H1 (cell line): ENCODE results near the gene TYRO3. TPM values are rescaled to one million over a fixed set of nuclear protein-coding genes. Genes with fewer than 3 reads are reported as not detected.

Experiments
- CTCF ChIA-PET: fragments of 300-600 bp; sonication (Branson Sonifier 250); formaldehyde crosslinking; loops from one replicate; lab custom pipeline; 2021; ENCODE audit not compliant: partially characterized antibody; lab: Charles Lee
- POLR2A ChIA-PET: fragments of 300-600 bp; sonication (Branson Sonifier 250); formaldehyde crosslinking; loops from one replicate; lab custom pipeline; 2021; ENCODE audit warnings: inconsistent platforms; ENCODE audit not compliant: partially characterized antibody; lab: Charles Lee
- DNase-seq, 2 experiments: peaks; one replicate each; pipeline versions ENCODE4 v3.0.0 to v3.0.0-alpha.2; 2010 to 2022; ENCODE audit warnings: low spot score in 2 of 2, low read depth in 1 of 2, mixed read lengths in 1 of 2
- FAIRE-seq: peaks from 2 replicates; lab custom pipeline; 2011; peaks lifted over from hg19 to GRCh38; lab: Jason Lieb, UNC
- H2AFZ ChIP-seq: 2 replicates; pipeline ENCODE4 v1.8.1; 2012; ENCODE audit warnings: low read length, inconsistent platforms
- H2AK5ac ChIP-seq: 2 replicates; pipeline ENCODE4 v1.6.1; 2013; ENCODE audit warnings: low read depth, low read length
- H2BK120ac ChIP-seq: replicated peaks from 2 replicates; pipeline ENCODE3; 2013; ENCODE audit warnings: low read depth, low read length, inconsistent platforms
- H2BK12ac ChIP-seq: 2 replicates; pipeline ENCODE4 v1.6.1; 2013; ENCODE audit warnings: low read depth, low read length
- H2BK15ac ChIP-seq: 2 replicates; pipeline ENCODE4 v1.6.1; 2013; ENCODE audit warnings: low read length
- H2BK20ac ChIP-seq: 2 replicates; pipeline ENCODE4 v1.6.1; 2013; ENCODE audit warnings: low read length
- H2BK5ac ChIP-seq: 2 replicates; pipeline ENCODE4 v1.6.1; 2013; ENCODE audit warnings: low read depth, low read length
- H3K14ac ChIP-seq: 2 replicates; pipeline ENCODE4 v1.6.1; 2013; ENCODE audit warnings: inconsistent platforms; ENCODE audit not compliant: insufficient read length
- H3K18ac ChIP-seq: 2 replicates; pipeline ENCODE4 v1.6.1; 2013; ENCODE audit warnings: low read length; ENCODE audit errors: extremely low read depth
- H3K23ac ChIP-seq: 2 replicates; pipeline ENCODE4 v1.6.1; 2013; ENCODE audit warnings: inconsistent platforms; ENCODE audit not compliant: insufficient read length
- H3K23me2 ChIP-seq: 2 replicates; pipeline ENCODE4 v1.6.1; 2013; ENCODE audit warnings: low read depth, low read length
- H3K27ac ChIP-seq: 2 replicates; pipeline ENCODE4 v1.6.1; 2011; ENCODE audit warnings: low read depth, low read length, inconsistent platforms
- H3K27me3 ChIP-seq, 4 experiments: replicated peaks in 1 of 4; 1 replicate in 1 of 4; 2 replicates in 3 of 4; pipeline versions ENCODE4 v1.6.1 to v1.8.1; 2011 to 2013; ENCODE audit warnings: low read length in 3 of 4, mild to moderate bottlenecking in 3 of 4, inconsistent platforms in 2 of 4, mixed read lengths in 2 of 4, moderate library complexity in 1 of 4; ENCODE audit not compliant: control insufficient read depth in 3 of 4, insufficient read depth in 3 of 4; ENCODE audit errors: extremely low read depth in 1 of 4
- H3K36me3 ChIP-seq, 4 experiments: 2 replicates each; pipeline versions ENCODE4 v1.6.1 to v1.8.1; 2011 to 2013; ENCODE audit warnings: mild to moderate bottlenecking in 4 of 4, low read length in 3 of 4, moderate library complexity in 2 of 4, control low read depth in 1 of 4, inconsistent platforms in 1 of 4; ENCODE audit not compliant: insufficient read depth in 4 of 4, control insufficient read depth in 2 of 4
- H3K4ac ChIP-seq: replicated peaks from 2 replicates; pipeline ENCODE3; 2013; ENCODE audit warnings: low read length, low read depth, mixed read lengths, inconsistent platforms; ENCODE audit not compliant: insufficient read length
- H3K4me1 ChIP-seq, 4 experiments: replicated peaks in 1 of 4; 1 replicate in 1 of 4; 2 replicates in 3 of 4; pipeline versions ENCODE4 v1.6.1 to v1.8.1; 2011 to 2013; ENCODE audit warnings: low read length in 3 of 4, inconsistent platforms in 2 of 4, mixed read lengths in 1 of 4; ENCODE audit not compliant: insufficient read depth in 4 of 4, control insufficient read depth in 3 of 4
- H3K4me2 ChIP-seq, 2 experiments: 2 replicates each; pipeline versions ENCODE4 v1.6.1 to v1.8.1; 2011 to 2013; ENCODE audit warnings: low read depth in 2 of 2, low read length in 2 of 2, control low read depth in 1 of 2, inconsistent platforms in 1 of 2, mild to moderate bottlenecking in 1 of 2; ENCODE audit not compliant: insufficient read depth in 1 of 2
- H3K4me3 ChIP-seq, 4 experiments: fragments of 200-600, 300-600 bp in 1 of 4; sonication (generic), shearing (Covaris generic), sonication (Bioruptor Twin) in 1 of 4; 2 replicates each; pipeline versions ENCODE4 v1.5.1 to v1.8.1; 2011 to 2016; ENCODE audit warnings: low read length in 4 of 4, low read depth in 3 of 4, control low read depth in 2 of 4, inconsistent platforms in 2 of 4, mild to moderate bottlenecking in 2 of 4, mixed read lengths in 1 of 4, moderate library complexity in 1 of 4; ENCODE audit not compliant: insufficient read depth in 2 of 4; ENCODE audit errors: extremely low read depth in 1 of 4
- H3K56ac ChIP-seq: replicated peaks from 2 replicates; pipeline ENCODE3; 2013; ENCODE audit warnings: low read depth, mild to moderate bottlenecking, mixed read lengths, low read length, inconsistent platforms; ENCODE audit not compliant: insufficient read length
- H3K79me1 ChIP-seq: 2 replicates; pipeline ENCODE4 v1.6.1; 2013; ENCODE audit warnings: low read depth, low read length, control low read depth
- H3K79me2 ChIP-seq, 2 experiments: 2 replicates each; pipeline versions ENCODE4 v1.6.1 to v1.8.1; 2012 to 2013; ENCODE audit warnings: low read length in 2 of 2, mild to moderate bottlenecking in 2 of 2, inconsistent platforms in 1 of 2; ENCODE audit not compliant: insufficient read depth in 2 of 2, control insufficient read depth in 1 of 2
- H3K9ac ChIP-seq, 4 experiments: replicated peaks in 1 of 4; 1 replicate in 1 of 4; 2 replicates in 3 of 4; pipeline versions ENCODE4 v1.6.1 to v1.8.1; 2011 to 2013; ENCODE audit warnings: low read depth in 3 of 4, low read length in 3 of 4, control low read depth in 2 of 4, mild to moderate bottlenecking in 2 of 4, moderate library complexity in 2 of 4, inconsistent platforms in 1 of 4; ENCODE audit errors: extremely low read depth in 1 of 4
- H3K9me3 ChIP-seq, 2 experiments: 2 replicates each; pipeline versions ENCODE4 v1.6.1 to v1.8.1; 2012 to 2013; ENCODE audit warnings: mild to moderate bottlenecking in 2 of 2, moderate library complexity in 2 of 2, control low read depth in 1 of 2, inconsistent platforms in 1 of 2, low read depth in 1 of 2, low read length in 1 of 2, mixed read lengths in 1 of 2; ENCODE audit not compliant: insufficient read depth in 2 of 2
- H4K20me1 ChIP-seq, 2 experiments: replicated peaks in 1 of 2; 2 replicates each; pipeline versions ENCODE3 to v1.8.1; 2011 to 2013; ENCODE audit warnings: inconsistent platforms in 2 of 2, low read length in 2 of 2, mild to moderate bottlenecking in 1 of 2; ENCODE audit not compliant: insufficient read depth in 2 of 2, control insufficient read depth in 1 of 2
- H4K5ac ChIP-seq: 2 replicates; pipeline ENCODE4 v1.6.1; 2013; ENCODE audit warnings: low read length, low read depth, mixed read lengths, inconsistent platforms; ENCODE audit not compliant: insufficient read length
- H4K8ac ChIP-seq: 2 replicates; pipeline ENCODE4 v1.8.0; 2013; ENCODE audit warnings: mild to moderate bottlenecking, moderate library complexity, low read length, inconsistent platforms; ENCODE audit not compliant: insufficient read depth; ENCODE audit errors: extremely low read depth
- H4K91ac ChIP-seq: replicated peaks from 2 replicates; pipeline ENCODE3; 2013; ENCODE audit warnings: low read length, mixed read lengths, inconsistent platforms; ENCODE audit not compliant: insufficient read length
- ASH2L ChIP-seq: fragments of 200-600, 300-600 bp; sonication (generic); IDR thresholded peaks from one replicate; pipeline ENCODE4 v1.7.1; 2017; ENCODE audit warnings: low read length
- BRCA1 ChIP-seq: IDR thresholded peaks from 2 replicates; pipeline ENCODE4 v1.6.1; 2012; ENCODE audit warnings: low read depth, low read length, improper control_type of control experiment
- CHD2 ChIP-seq: IDR thresholded peaks from 2 replicates; pipeline ENCODE4 v1.6.1; 2012; ENCODE audit warnings: low read length, improper control_type of control experiment
- CTBP2 ChIP-seq: IDR thresholded peaks from 2 replicates; pipeline ENCODE4 v1.7.0; 2011; ENCODE audit warnings: borderline replicate concordance, mild to moderate bottlenecking, moderate library complexity, mixed read lengths, low read length; ENCODE audit not compliant: insufficient read depth, insufficient read length
- EGR1 ChIP-seq: IDR thresholded peaks from 2 replicates; pipeline ENCODE4 v1.6.1; 2011; ENCODE audit warnings: low read depth, low read length, borderline replicate concordance
- KDM1A ChIP-seq: fragments of 200-600, 300-600 bp; sonication (generic); IDR thresholded peaks from 2 replicates; pipeline ENCODE4 v1.7.1; 2016; ENCODE audit warnings: mild to moderate bottlenecking, low read length, borderline replicate concordance
- RBBP5 ChIP-seq: IDR thresholded peaks from 2 replicates; pipeline ENCODE4 v1.7.1; 2012; ENCODE audit warnings: low read depth, mild to moderate bottlenecking, inconsistent platforms, low read length, moderate library complexity, borderline replicate concordance
- RNF2 ChIP-seq: fragments of 200-900, 300-1000 bp; sonication (generic); IDR thresholded peaks from 2 replicates; pipeline ENCODE4 v1.7.1; 2016; ENCODE audit warnings: borderline replicate concordance, low read depth, mild to moderate bottlenecking, antibody characterized with exemption, low read length; ENCODE audit not compliant: poor library complexity, severe bottlenecking; ENCODE audit errors: missing control alignments
- WGBS, 2 experiments: shearing (Covaris generic) in 1 of 2; methylation state at CpG; one replicate each; pipeline versions ENCODE4 v1.1.6 to v1.1.7; 2013 to 2015; ENCODE audit warnings: low lambda C conversion rate in 2 of 2, mixed read lengths in 2 of 2, inconsistent platforms in 1 of 2, low coverage in 1 of 2, missing lambda C conversion rate in 1 of 2; ENCODE audit not compliant: insufficient replicate concordance in 2 of 2, insufficient coverage in 1 of 2, insufficient read length in 1 of 2; ENCODE audit errors: extremely low coverage in 1 of 2, missing lambda C conversion rate in 1 of 2; 5-methylcytosine and 5-hydroxymethylcytosine counted together
- polyA plus RNA-seq, 7 experiments: library from polyadenylated mRNA; depleted of rRNA in 3 of 7; stranded (reverse) in 5 of 7; unstranded in 2 of 7; fragments of >200 nt in 5 of 7; fragments of 200-250 nt in 2 of 7; gene quantifications; 1 replicate in 5 of 7; 2 replicates in 1 of 7; 4 replicates in 1 of 7; pipeline versions ENCODE4 v1.2.1 to v1.2.3, GENCODE V29; 2011 to 2013; ENCODE audit warnings: missing spikeins in 2 of 7, mixed read lengths in 2 of 7
- total RNA-seq: library from RNA; stranded (reverse); fragmentation: NEBNext Ultra II Directional; extraction: Animal tissue kit (Norgen Biotek cat#: 25700); gene quantifications from 2 replicates; pipeline ENCODE4 v1.2.1, GENCODE V29; 2021
- TF ChIP-seq, protein P1 (sequence below): IDR thresholded peaks from 2 replicates; pipeline ENCODE4 v1.6.1; 2012; ENCODE audit warnings: low read length, inconsistent platforms
- TF ChIP-seq, protein P2 (sequence below): IDR thresholded peaks from 2 replicates; pipeline ENCODE4 v1.6.1; 2011; ENCODE audit warnings: low read depth, mild to moderate bottlenecking, low read length; ENCODE audit not compliant: insufficient read depth
- TF ChIP-seq, protein P3 (sequence below): IDR thresholded peaks from 2 replicates; pipeline ENCODE4 v1.6.1; 2012; ENCODE audit warnings: inconsistent platforms

The TYRO3 gene
- total and polyA plus RNA-seq, 2 of the 8 experiments (the other 6 are each of a cell fraction or from before 2014, with no cell fraction given) = 82.7 to 98.8 TPM

DNA sequence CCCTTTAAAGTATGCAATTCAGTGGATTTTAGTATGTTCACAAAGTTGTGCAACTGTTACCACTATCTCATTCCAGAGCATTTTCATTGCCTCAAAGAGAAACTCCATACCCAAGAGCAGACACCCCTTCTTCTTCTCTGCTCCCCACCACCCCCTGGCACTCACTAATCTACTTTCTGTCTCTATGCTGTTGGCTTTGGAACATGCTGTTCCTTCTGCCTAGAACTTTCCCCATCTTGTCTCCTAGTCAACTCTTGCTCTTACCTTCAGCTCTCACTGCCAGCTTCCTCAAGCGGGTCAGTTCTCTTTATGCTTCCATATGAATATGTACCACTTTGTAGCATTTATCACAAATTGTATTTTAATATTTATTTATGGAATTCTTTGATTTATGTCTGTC, 50.1 kb downstream of the TYRO3 start:
- Histone ChIP-seq H3K4ac (no peak overlapping the region), H3K23ac (no peak overlapping the region), H4K5ac (no peak overlapping the region), H3K79me1 (no peaks in the 10 kb centered on the region), H3K36me3 (no peaks in the 10 kb centered on the region), H2BK20ac (no peak overlapping the region), H3K18ac (no peak overlapping the region), H4K20me1 (no peaks in the 10 kb centered on the region), H3K56ac (no peak overlapping the region), H2AK5ac (no peak overlapping the region), H4K91ac (no peak overlapping the region), H3K27ac (no peak overlapping the region), H3K9ac (no peak overlapping the region), H3K23me2 (no peaks in the 10 kb centered on the region), H4K8ac (no peak overlapping the region), H3K4me2 (no peak overlapping the region), H3K9me3 (no peaks in the 10 kb centered on the region), H3K4me3 (no peak overlapping the region), H2AFZ (no peak overlapping the region), H2BK12ac (no peak overlapping the region), H3K14ac (no peak overlapping the region), H2BK5ac (no peak overlapping the region), H2BK120ac (no peak overlapping the region), H3K4me1 (peaks cover 0 to 4% (median 2%) of the 10 kb centered on the region in 4 experiments; a peak in 2 of 7 replicates), H3K27me3 (no peaks in the 10 kb centered on the region), H3K79me2 (no peaks in the 10 kb centered on the region), H2BK15ac (no peak overlapping the region)
- DNase-seq (no peak), FAIRE-seq (no peak)
- POLR2A ChIA-PET = interaction anchor here (0.5 to 1.4 kb wide), 2 partner anchors 51 to 200 kb away, joined by 3 to 4 read pairs; no protein-coding TSS in a partner anchor
- WGBS, 2 experiments = 90% methylated on average over 1 of the region's 1 CpG; no CpG with 5 or more reads in 1 of the 2 experiments
- CTCF ChIA-PET = interaction anchor here (0.8 to 1.5 kb wide), 3 partner anchors 18 to 53 kb away, joined by 3 to 7 read pairs (median 3); no protein-coding TSS in a partner anchor
- TF ChIP-seq BRCA1 (no peak), ASH2L (no peak), EGR1 (no peak), RNF2 (no peak), KDM1A (no peak), RBBP5 (no peak), CHD2 (no peak), CTBP2 (no peak)
- TF ChIP-seq, protein P1, sequence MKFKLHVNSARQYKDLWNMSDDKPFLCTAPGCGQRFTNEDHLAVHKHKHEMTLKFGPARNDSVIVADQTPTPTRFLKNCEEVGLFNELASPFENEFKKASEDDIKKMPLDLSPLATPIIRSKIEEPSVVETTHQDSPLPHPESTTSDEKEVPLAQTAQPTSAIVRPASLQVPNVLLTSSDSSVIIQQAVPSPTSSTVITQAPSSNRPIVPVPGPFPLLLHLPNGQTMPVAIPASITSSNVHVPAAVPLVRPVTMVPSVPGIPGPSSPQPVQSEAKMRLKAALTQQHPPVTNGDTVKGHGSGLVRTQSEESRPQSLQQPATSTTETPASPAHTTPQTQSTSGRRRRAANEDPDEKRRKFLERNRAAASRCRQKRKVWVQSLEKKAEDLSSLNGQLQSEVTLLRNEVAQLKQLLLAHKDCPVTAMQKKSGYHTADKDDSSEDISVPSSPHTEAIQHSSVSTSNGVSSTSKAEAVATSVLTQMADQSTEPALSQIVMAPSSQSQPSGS = no peak
- TF ChIP-seq, protein P2, sequence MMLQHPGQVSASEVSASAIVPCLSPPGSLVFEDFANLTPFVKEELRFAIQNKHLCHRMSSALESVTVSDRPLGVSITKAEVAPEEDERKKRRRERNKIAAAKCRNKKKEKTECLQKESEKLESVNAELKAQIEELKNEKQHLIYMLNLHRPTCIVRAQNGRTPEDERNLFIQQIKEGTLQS = no peak
- TF ChIP-seq, protein P3, sequence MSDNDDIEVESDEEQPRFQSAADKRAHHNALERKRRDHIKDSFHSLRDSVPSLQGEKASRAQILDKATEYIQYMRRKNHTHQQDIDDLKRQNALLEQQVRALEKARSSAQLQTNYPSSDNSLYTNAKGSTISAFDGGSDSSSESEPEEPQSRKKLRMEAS = no peak
